ENCODE measurements around the gene TNFRSF14. TPM values are rescaled to one million over a fixed set of nuclear protein-coding genes. Genes with fewer than 3 reads are reported as not detected.

The TNFRSF14 gene
- total and polyA plus RNA-seq, 2 of the 13 experiments (the other 11 are each of a cell fraction or from before 2014, with no cell fraction given): 11.9 to 49.9 TPM

GRCh38 chr1:2575801-2576663 is 19.9 kb downstream of the TNFRSF14 start (continued):
- TF ChIP-seq CEBPZ (IDR thresholded peaks at IDR 0.05; ENCODE audit: low read length) (no peak), POLR2G (IDR thresholded peaks at IDR 0.05; ENCODE audit: low read depth, low read length) (peak; percentile 44; the same call in 1 of the 2 replicates), ZNF761 (CRISPR knock-in tag; conservative IDR thresholded peaks at IDR 0.05) (no peak), HMG20B (CRISPR knock-in tag; conservative IDR thresholded peaks at IDR 0.05) (0 out of 2 replicates have a peak, but pooled peaks have one; percentile 62), ZNF441 (CRISPR knock-in tag; IDR thresholded peaks at IDR 0.05; ENCODE audit: borderline replicate concordance) (peak; percentile 49; the same call in 1 of the 2 replicates), NFATC3 (CRISPR knock-in tag; IDR thresholded peaks at IDR 0.05) (no peak), RXRB (CRISPR knock-in tag; IDR thresholded peaks at IDR 0.05; ENCODE audit: borderline replicate concordance) (peak; percentile 78), KDM1A (CRISPR knock-in tag; IDR thresholded peaks at IDR 0.05) (no peak), MIXL1 (CRISPR knock-in tag; IDR thresholded peaks at IDR 0.05) (peak; percentile 59; the same call in 1 of the 2 replicates), ZNF629 (CRISPR knock-in tag; conservative IDR thresholded peaks at IDR 0.05) (no peak), MXI1 (IDR thresholded peaks at IDR 0.05; ENCODE audit: borderline replicate concordance, low read depth, low read length) (peak; percentile 53; the same call in 1 of the 3 replicates), ZNF512 (CRISPR knock-in tag; IDR thresholded peaks at IDR 0.05) (no peak), SYNCRIP (IDR thresholded peaks at IDR 0.05; ENCODE audit: insufficient read depth, low read depth, low read length) (no peak), IRF1 (CRISPR knock-in tag; IDR thresholded peaks at IDR 0.05; ENCODE audit: low read depth) (no peak), KDM5B (CRISPR knock-in tag; IDR thresholded peaks at IDR 0.05; ENCODE audit: borderline replicate concordance) (peak; percentile 49; the same call in 1 of the 2 replicates), SRY (CRISPR knock-in tag; IDR thresholded peaks at IDR 0.05) (peak; percentile 43; the same call in 1 of the 2 replicates), ZNF703 (CRISPR knock-in tag; IDR thresholded peaks at IDR 0.05; ENCODE audit: borderline replicate concordance) (no peak), AHR (CRISPR knock-in tag; IDR thresholded peaks at IDR 0.05) (no peak), SMARCE1 (IDR thresholded peaks at IDR 0.05; ENCODE audit: borderline replicate concordance) (no peak), NBN (conservative IDR thresholded peaks at IDR 0.05) (no peak), BCL6 (CRISPR knock-in tag; IDR thresholded peaks at IDR 0.05) (peak; percentile 88), MEIS1 (CRISPR knock-in tag; IDR thresholded peaks at IDR 0.05; ENCODE audit: borderline replicate concordance) (no peak), ESRRA (CRISPR knock-in tag; IDR thresholded peaks at IDR 0.05; ENCODE audit: low read depth) (no peak)

Measured in HepG2 (cell line).